Measurements from ENCODE around the gene PRKG1.

DNA sequence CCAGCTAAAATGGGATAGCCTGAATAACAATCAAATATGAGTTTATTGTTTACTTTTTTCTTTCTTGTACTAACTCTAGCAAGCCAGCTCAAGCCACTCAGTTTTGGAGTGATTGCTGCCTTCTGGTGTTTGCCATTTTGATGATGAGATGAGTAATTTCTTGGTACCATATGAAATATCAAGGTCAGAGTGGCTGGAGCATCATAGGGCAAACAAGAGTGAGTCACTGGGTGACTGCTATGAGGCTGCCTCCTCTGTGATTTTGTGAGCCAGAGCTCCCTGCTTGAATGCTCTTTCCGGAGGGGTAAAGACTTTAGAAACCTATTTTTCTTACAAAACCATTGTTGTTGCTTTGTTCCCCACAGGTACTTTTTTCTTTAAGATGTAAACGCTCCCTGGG is 295.6 kb downstream of the PRKG1 start:
- TF ChIP-seq, protein P1, sequence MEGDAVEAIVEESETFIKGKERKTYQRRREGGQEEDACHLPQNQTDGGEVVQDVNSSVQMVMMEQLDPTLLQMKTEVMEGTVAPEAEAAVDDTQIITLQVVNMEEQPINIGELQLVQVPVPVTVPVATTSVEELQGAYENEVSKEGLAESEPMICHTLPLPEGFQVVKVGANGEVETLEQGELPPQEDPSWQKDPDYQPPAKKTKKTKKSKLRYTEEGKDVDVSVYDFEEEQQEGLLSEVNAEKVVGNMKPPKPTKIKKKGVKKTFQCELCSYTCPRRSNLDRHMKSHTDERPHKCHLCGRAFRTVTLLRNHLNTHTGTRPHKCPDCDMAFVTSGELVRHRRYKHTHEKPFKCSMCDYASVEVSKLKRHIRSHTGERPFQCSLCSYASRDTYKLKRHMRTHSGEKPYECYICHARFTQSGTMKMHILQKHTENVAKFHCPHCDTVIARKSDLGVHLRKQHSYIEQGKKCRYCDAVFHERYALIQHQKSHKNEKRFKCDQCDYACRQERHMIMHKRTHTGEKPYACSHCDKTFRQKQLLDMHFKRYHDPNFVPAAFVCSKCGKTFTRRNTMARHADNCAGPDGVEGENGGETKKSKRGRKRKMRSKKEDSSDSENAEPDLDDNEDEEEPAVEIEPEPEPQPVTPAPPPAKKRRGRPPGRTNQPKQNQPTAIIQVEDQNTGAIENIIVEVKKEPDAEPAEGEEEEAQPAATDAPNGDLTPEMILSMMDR (IDR thresholded peaks at IDR 0.05; ENCODE audit: insufficient read depth, low read length, poor library complexity, severe bottlenecking): no peak
- no peak for TF ChIP-seq EZH2phosphoT487 (conservative IDR thresholded peaks at IDR 0.05; ENCODE audit: low read length)
